SJCRH30 (cell line): ENCODE results near the gene SLC25A47. TPM values are rescaled to one million over a fixed set of nuclear protein-coding genes. Genes with fewer than 3 reads are reported as not detected.
"Not testable (repeated sequence)": the region's sequence is repeated elsewhere in the genome, so short reads cannot be mapped to it uniquely, and the experiment has no call there.

Experiments used
- DNase-seq, 2 experiments: peaks; one replicate each; pipeline ENCODE4 v3.0.0-alpha.2; 2015 to 2020
- H3K27ac ChIP-seq: fragments of 250-450 bp; sonication (Bioruptor Pico); 2 replicates; pipeline ENCODE4 v1.5.1; 2020; ENCODE audit warnings: mild to moderate bottlenecking, moderate library complexity
- H3K27me3 ChIP-seq: fragments of 250-450 bp; sonication (Bioruptor Pico); 2 replicates; pipeline ENCODE4 v1.5.1; 2020; ENCODE audit warnings: mild to moderate bottlenecking, moderate library complexity
- H3K36me3 ChIP-seq: fragments of 250-450 bp; sonication (Bioruptor Pico); 2 replicates; pipeline ENCODE4 v1.5.1; 2020; ENCODE audit warnings: mild to moderate bottlenecking, moderate library complexity
- H3K4me1 ChIP-seq: fragments of 250-450 bp; sonication (Bioruptor Pico); 2 replicates; pipeline ENCODE4 v1.5.1; 2020; ENCODE audit warnings: mild to moderate bottlenecking, moderate library complexity
- H3K4me3 ChIP-seq: fragments of 250-450 bp; sonication (Bioruptor Pico); 2 replicates; pipeline ENCODE4 v1.5.1; 2020; ENCODE audit warnings: mild to moderate bottlenecking, moderate library complexity
- H3K9me3 ChIP-seq: fragments of 250-450 bp; sonication (Bioruptor Pico); replicated peaks from 2 replicates; pipeline ENCODE4 v1.5.1; 2020; ENCODE audit warnings: mild to moderate bottlenecking, moderate library complexity
- total RNA-seq: library from RNA; depleted of rRNA; stranded (reverse); fragments of >200 nt; shearing (Covaris generic); gene quantifications from 2 replicates; pipeline ENCODE4 v1.2.3, GENCODE V29; 2014

The SLC25A47 gene
- total RNA-seq, 1 experiment from 2014 or later = not detected

GRCh38 chr14:100294963-100295330 lies 28.2 kb upstream of the SLC25A47 start:
- DNase-seq = no peak
- H3K4me1 ChIP-seq = peaks cover 6% of the 10 kb centered on the region; the same call in 1 of the 2 replicates
- no peaks in the 10 kb centered on the region for H3K27me3 ChIP-seq
- no peak overlapping the region for H3K27ac ChIP-seq
- peaks cover 21% of the 10 kb centered on the region for H3K36me3 ChIP-seq
- no peaks in the 10 kb centered on the region for H3K9me3 ChIP-seq
- no peak overlapping the region for H3K4me3 ChIP-seq

- Histone ChIP-seq H3K4me3 (no peak overlapping the region), H3K27me3 (no peaks in the 10 kb centered on the region), H3K27ac (no peak overlapping the region), H3K4me1 (peaks cover 6% of the 10 kb centered on the region; the same call in 1 of the 2 replicates), H3K9me3 (no peaks in the 10 kb centered on the region), H3K36me3 (peaks cover 19% of the 10 kb centered on the region)
- DNase-seq = peak in 1 of 2 experiments; percentile 1
Measured at GRCh38 chr14:100295376-100296105, 27.6 kb upstream of the SLC25A47 start.

- no peak for DNase-seq
- H3K36me3 ChIP-seq = peaks cover 18% of the 10 kb centered on the region
- no peaks in the 10 kb centered on the region for H3K27me3 ChIP-seq
- no peak overlapping the region for H3K27ac ChIP-seq
- H3K4me1 ChIP-seq = peaks cover 6% of the 10 kb centered on the region; the same call in 1 of the 2 replicates
- H3K9me3 ChIP-seq = no peaks in the 10 kb centered on the region
- no peak overlapping the region for H3K4me3 ChIP-seq
Measured at GRCh38 chr14:100296106-100296651, 27.0 kb upstream of the SLC25A47 start.

- H3K36me3 ChIP-seq = peaks cover 12% of the 10 kb centered on the region
- not testable (repeated sequence) for DNase-seq, H3K9me3 ChIP-seq, H3K4me3 ChIP-seq, H3K4me1 ChIP-seq, H3K27ac ChIP-seq, H3K27me3 ChIP-seq
Measured at GRCh38 chr14:100296729-100297128, 26.4 kb upstream of the SLC25A47 start.

- no peaks in the 10 kb centered on the region for H3K9me3 ChIP-seq
- H3K4me1 ChIP-seq = peaks cover 6% of the 10 kb centered on the region; the same call in 1 of the 2 replicates
- no peak overlapping the region for H3K27ac ChIP-seq
- no peak overlapping the region for H3K4me3 ChIP-seq
- H3K27me3 ChIP-seq = no peaks in the 10 kb centered on the region
- no peak for DNase-seq
- peaks cover 10% of the 10 kb centered on the region for H3K36me3 ChIP-seq
Measured at GRCh38 chr14:100297320-100298300, 25.5 kb upstream of the SLC25A47 start.

- Histone ChIP-seq H3K27ac (no peak overlapping the region), H3K27me3 (no peaks in the 10 kb centered on the region), H3K9me3 (no peaks in the 10 kb centered on the region), H3K36me3 (peaks cover 9% of the 10 kb centered on the region), H3K4me1 (peaks cover 6% of the 10 kb centered on the region; the same call in 1 of the 2 replicates), H3K4me3 (no peak overlapping the region)
- DNase-seq = no peak
Measured at GRCh38 chr14:100298551-100299237, 24.4 kb upstream of the SLC25A47 start.

- Histone ChIP-seq H3K27ac (no peak overlapping the region), H3K4me3 (no peak overlapping the region), H3K36me3 (peaks cover 9% of the 10 kb centered on the region), H3K9me3 (no peaks in the 10 kb centered on the region), H3K27me3 (no peaks in the 10 kb centered on the region), H3K4me1 (peaks cover 6% of the 10 kb centered on the region; the same call in 1 of the 2 replicates)
- DNase-seq = no peak
Measured at GRCh38 chr14:100299238-100299560, 23.9 kb upstream of the SLC25A47 start.

- H3K9me3 ChIP-seq = no peaks in the 10 kb centered on the region
- H3K4me3 ChIP-seq = no peak overlapping the region
- peaks cover under 1% of the 10 kb centered on the region; the same call in 1 of the 2 replicates for H3K4me1 ChIP-seq
- no peak for DNase-seq
- peaks cover 7% of the 10 kb centered on the region; the same call in 1 of the 2 replicates for H3K36me3 ChIP-seq
- no peaks in the 10 kb centered on the region for H3K27me3 ChIP-seq
- H3K27ac ChIP-seq = no peak overlapping the region
Measured at GRCh38 chr14:100302616-100303015, 20.5 kb upstream of the SLC25A47 start.

GRCh38 chr14:100303179-100303578 lies 20.0 kb upstream of the SLC25A47 start:
- Histone ChIP-seq H3K36me3 (peaks cover 6% of the 10 kb centered on the region; the same call in 1 of the 2 replicates), H3K9me3 (no peaks in the 10 kb centered on the region), H3K4me3 (no peak overlapping the region), H3K27me3 (no peaks in the 10 kb centered on the region), H3K27ac (no peak overlapping the region), H3K4me1 (no peaks in the 10 kb centered on the region; the same call in 1 of the 2 replicates)
- DNase-seq = peak in 1 of 2 experiments; percentile 63

- no peak for DNase-seq
- Histone ChIP-seq H3K9me3 (no peaks in the 10 kb centered on the region), H3K4me3 (no peak overlapping the region), H3K36me3 (0 out of 2 replicates have a peak, but pooled peaks cover 2% of the 10 kb centered on the region), H3K27ac (no peak overlapping the region), H3K27me3 (no peaks in the 10 kb centered on the region), H3K4me1 (no peaks in the 10 kb centered on the region; the same call in 1 of the 2 replicates)
Measured at GRCh38 chr14:100303925-100304324, 19.2 kb upstream of the SLC25A47 start.

GRCh38 chr14:100304825-100305323 lies 18.3 kb upstream of the SLC25A47 start:
- H3K4me3 ChIP-seq = peak overlapping the region; percentile 96
- H3K4me1 ChIP-seq = no peaks in the 10 kb centered on the region; the same call in 1 of the 2 replicates
- H3K9me3 ChIP-seq = no peaks in the 10 kb centered on the region
- no peaks in the 10 kb centered on the region for H3K27me3 ChIP-seq
- no peak overlapping the region for H3K27ac ChIP-seq
- peak in 1 of 2 experiments; percentile 47 for DNase-seq
- H3K36me3 ChIP-seq = 0 out of 2 replicates have a peak, but pooled peaks cover 2% of the 10 kb centered on the region

- Histone ChIP-seq H3K36me3 (0 out of 2 replicates have a peak, but pooled peaks cover 2% of the 10 kb centered on the region), H3K4me1 (no peaks in the 10 kb centered on the region; the same call in 1 of the 2 replicates), H3K4me3 (peak overlapping the region; percentile 96), H3K27ac (peak overlapping the region; percentile 42; the same call in 1 of the 2 replicates), H3K27me3 (no peaks in the 10 kb centered on the region), H3K9me3 (no peaks in the 10 kb centered on the region)
- DNase-seq = peak; percentile 53 to 58
Measured at GRCh38 chr14:100305324-100306100, 17.6 kb upstream of the SLC25A47 start.
